Stomach (tissue), 4 donors: ENCODE results near the gene OTX2.

Experiments
- EP300 ChIP-seq: sonication (generic); formaldehyde crosslinking; IDR thresholded peaks from one replicate; pipeline ENCODE4 v1.6.1; 2017; ENCODE audit warnings: antibody characterized with exemption
- POLR2A ChIP-seq, 4 donors: fragments of 450-650 bp; IDR thresholded peaks; one replicate each; pipeline ENCODE4 v1.6.1; 2016; ENCODE audit warnings: antibody characterized with exemption in 4 of 4, control low read depth in 2 of 4, mild to moderate bottlenecking in 1 of 4, moderate library complexity in 1 of 4
- POLR2AphosphoS5 ChIP-seq, 3 donors: sonication (generic); formaldehyde crosslinking; IDR thresholded peaks; one replicate each; pipeline ENCODE4 v1.6.1; 2016; ENCODE audit warnings: antibody characterized with exemption in 3 of 3
- TF ChIP-seq, protein P1 (sequence below), 7 experiments: fragments of 450-650 bp in 4 of 7; fragments of 200-600 bp in 3 of 7; sonication (generic) in 3 of 7; IDR thresholded peaks; one replicate each; pipeline ENCODE4 v1.5.1; 2016 to 2019; ENCODE audit warnings: antibody characterized with exemption in 7 of 7, control low read depth in 2 of 7, mild to moderate bottlenecking in 1 of 7

DNA sequence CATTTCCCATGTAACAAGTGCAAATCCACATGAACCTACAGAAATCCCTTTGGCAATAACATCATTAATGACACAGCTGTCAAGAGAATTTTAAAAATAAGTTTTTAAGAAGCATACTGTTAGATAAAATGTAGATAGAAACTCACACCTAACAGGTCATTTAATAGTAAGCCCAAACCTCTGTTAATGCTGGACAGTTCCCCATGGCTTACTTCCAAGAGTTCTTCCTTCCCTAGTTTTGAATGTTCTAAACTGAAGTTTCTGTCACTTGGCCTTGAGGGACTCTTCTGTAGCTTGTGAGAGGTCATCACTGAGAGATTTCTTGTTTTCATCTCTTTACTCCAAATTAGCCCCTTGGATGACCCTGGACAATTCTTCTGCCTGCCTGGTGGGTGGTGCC, 22.7 kb downstream of the OTX2 start:
- TF ChIP-seq POLR2A (IDR thresholded peaks at IDR 0.05) = no peak
- no peak for TF ChIP-seq POLR2AphosphoS5 (IDR thresholded peaks at IDR 0.05)
- TF ChIP-seq, protein P1, sequence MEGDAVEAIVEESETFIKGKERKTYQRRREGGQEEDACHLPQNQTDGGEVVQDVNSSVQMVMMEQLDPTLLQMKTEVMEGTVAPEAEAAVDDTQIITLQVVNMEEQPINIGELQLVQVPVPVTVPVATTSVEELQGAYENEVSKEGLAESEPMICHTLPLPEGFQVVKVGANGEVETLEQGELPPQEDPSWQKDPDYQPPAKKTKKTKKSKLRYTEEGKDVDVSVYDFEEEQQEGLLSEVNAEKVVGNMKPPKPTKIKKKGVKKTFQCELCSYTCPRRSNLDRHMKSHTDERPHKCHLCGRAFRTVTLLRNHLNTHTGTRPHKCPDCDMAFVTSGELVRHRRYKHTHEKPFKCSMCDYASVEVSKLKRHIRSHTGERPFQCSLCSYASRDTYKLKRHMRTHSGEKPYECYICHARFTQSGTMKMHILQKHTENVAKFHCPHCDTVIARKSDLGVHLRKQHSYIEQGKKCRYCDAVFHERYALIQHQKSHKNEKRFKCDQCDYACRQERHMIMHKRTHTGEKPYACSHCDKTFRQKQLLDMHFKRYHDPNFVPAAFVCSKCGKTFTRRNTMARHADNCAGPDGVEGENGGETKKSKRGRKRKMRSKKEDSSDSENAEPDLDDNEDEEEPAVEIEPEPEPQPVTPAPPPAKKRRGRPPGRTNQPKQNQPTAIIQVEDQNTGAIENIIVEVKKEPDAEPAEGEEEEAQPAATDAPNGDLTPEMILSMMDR (IDR thresholded peaks at IDR 0.05) = no peak
- no peak for TF ChIP-seq EP300
